Measurements from ENCODE around the gene OTULINL. TPM values are rescaled to one million over a fixed set of nuclear protein-coding genes. Genes with fewer than 3 reads are reported as not detected.

OTULINL gene
- total RNA-seq, 2 donors from 2014 or later = 6.2 to 8.9 TPM

GRCh38 chr5:14598225-14598624 is 16.6 kb downstream of the OTULINL start:
- Mint-ChIP-seq H3K36me3 (ENCODE audit: low read depth) (peaks cover 5% of the 10 kb centered on the region), H3K27me3 (ENCODE audit: insufficient read depth) (no peaks in the 10 kb centered on the region), H3K4me3 (no peak overlapping the region), H3K27ac (no peak overlapping the region), H3K9me3 (no peaks in the 10 kb centered on the region), H3K4me1 (no peaks in the 10 kb centered on the region)
- no peaks in the 10 kb centered on the region for H3K9me3 ChIP-seq (ENCODE audit: control insufficient read depth, low read length)
- 87 to 100% methylated on average over 1 to 2 of the region's 2 CpGs for WGBS, 2 experiments (ENCODE audit: insufficient coverage in 1 of 2, insufficient read length in 1 of 2)
- H3K4me3 ChIP-seq (ENCODE audit: low read length) = no peak overlapping the region
- TF ChIP-seq, protein P1, sequence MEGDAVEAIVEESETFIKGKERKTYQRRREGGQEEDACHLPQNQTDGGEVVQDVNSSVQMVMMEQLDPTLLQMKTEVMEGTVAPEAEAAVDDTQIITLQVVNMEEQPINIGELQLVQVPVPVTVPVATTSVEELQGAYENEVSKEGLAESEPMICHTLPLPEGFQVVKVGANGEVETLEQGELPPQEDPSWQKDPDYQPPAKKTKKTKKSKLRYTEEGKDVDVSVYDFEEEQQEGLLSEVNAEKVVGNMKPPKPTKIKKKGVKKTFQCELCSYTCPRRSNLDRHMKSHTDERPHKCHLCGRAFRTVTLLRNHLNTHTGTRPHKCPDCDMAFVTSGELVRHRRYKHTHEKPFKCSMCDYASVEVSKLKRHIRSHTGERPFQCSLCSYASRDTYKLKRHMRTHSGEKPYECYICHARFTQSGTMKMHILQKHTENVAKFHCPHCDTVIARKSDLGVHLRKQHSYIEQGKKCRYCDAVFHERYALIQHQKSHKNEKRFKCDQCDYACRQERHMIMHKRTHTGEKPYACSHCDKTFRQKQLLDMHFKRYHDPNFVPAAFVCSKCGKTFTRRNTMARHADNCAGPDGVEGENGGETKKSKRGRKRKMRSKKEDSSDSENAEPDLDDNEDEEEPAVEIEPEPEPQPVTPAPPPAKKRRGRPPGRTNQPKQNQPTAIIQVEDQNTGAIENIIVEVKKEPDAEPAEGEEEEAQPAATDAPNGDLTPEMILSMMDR (conservative IDR thresholded peaks at IDR 0.05) = no peak
- no peak overlapping the region for H3K27ac ChIP-seq (ENCODE audit: low read depth, low read length)
- no peaks in the 10 kb centered on the region for H3K27me3 ChIP-seq (ENCODE audit: control insufficient read depth, insufficient read depth, low read length, poor library complexity, severe bottlenecking)
- H3K9ac ChIP-seq (ENCODE audit: extremely low read depth, low read length, poor library complexity, severe bottlenecking) = no peak overlapping the region
- no peak for DNase-seq
- H3K36me3 ChIP-seq (ENCODE audit: control insufficient read depth, insufficient read depth, low read length) = no peaks in the 10 kb centered on the region
- H3K4me1 ChIP-seq (ENCODE audit: control insufficient read depth, insufficient read depth, low read length) = no peaks in the 10 kb centered on the region

- Mint-ChIP-seq H3K4me3 (no peak overlapping the region), H3K27ac (no peak overlapping the region), H3K9me3 (no peaks in the 10 kb centered on the region), H3K36me3 (ENCODE audit: low read depth) (peaks cover 11% of the 10 kb centered on the region), H3K27me3 (ENCODE audit: insufficient read depth) (no peaks in the 10 kb centered on the region), H3K4me1 (no peaks in the 10 kb centered on the region)
- H3K27ac ChIP-seq (ENCODE audit: low read depth, low read length) = no peak overlapping the region
- TF ChIP-seq, protein P1 (conservative IDR thresholded peaks at IDR 0.05) = no peak
- 100% methylated on average over 1 of the region's 1 CpG; no CpG with 5 or more reads in 1 of the 2 experiments for WGBS, 2 experiments (ENCODE audit: insufficient coverage in 1 of 2, insufficient read length in 1 of 2)
- no peaks in the 10 kb centered on the region for H3K36me3 ChIP-seq (ENCODE audit: control insufficient read depth, insufficient read depth, low read length)
- H3K27me3 ChIP-seq (ENCODE audit: control insufficient read depth, insufficient read depth, low read length, poor library complexity, severe bottlenecking) = no peaks in the 10 kb centered on the region
- DNase-seq = no peak
- no peaks in the 10 kb centered on the region for H3K4me1 ChIP-seq (ENCODE audit: control insufficient read depth, insufficient read depth, low read length)
- no peaks in the 10 kb centered on the region for H3K9me3 ChIP-seq (ENCODE audit: control insufficient read depth, low read length)
- no peak overlapping the region for H3K4me3 ChIP-seq (ENCODE audit: low read length)
- no peak overlapping the region for H3K9ac ChIP-seq (ENCODE audit: extremely low read depth, low read length, poor library complexity, severe bottlenecking)
Observed at GRCh38 chr5:14599476-14600127, 18.0 kb downstream of the OTULINL start.

GRCh38 chr5:14600846-14601245 is 19.3 kb downstream of the OTULINL start:
- Mint-ChIP-seq H3K4me1 (no peaks in the 10 kb centered on the region), H3K27me3 (ENCODE audit: insufficient read depth) (no peaks in the 10 kb centered on the region)

More at GRCh38 chr5:14600846-14601245, 19.3 kb downstream of the OTULINL start:
- no peak overlapping the region for H3K4me3 Mint-ChIP-seq
- no peak overlapping the region for H3K27ac Mint-ChIP-seq
- no peaks in the 10 kb centered on the region for H3K9me3 Mint-ChIP-seq
- H3K36me3 Mint-ChIP-seq (ENCODE audit: low read depth) = peaks cover 13% of the 10 kb centered on the region
- no peak overlapping the region for H3K4me3 ChIP-seq (ENCODE audit: low read length)
- H3K27ac ChIP-seq (ENCODE audit: low read depth, low read length) = no peak overlapping the region
- WGBS, 2 experiments (ENCODE audit: insufficient coverage in 1 of 2, insufficient read length in 1 of 2) = 95% methylated on average over 1 of the region's 1 CpG; no CpG with 5 or more reads in 1 of the 2 experiments
- H3K4me1 ChIP-seq (ENCODE audit: control insufficient read depth, insufficient read depth, low read length) = no peaks in the 10 kb centered on the region
- TF ChIP-seq, protein P1 (conservative IDR thresholded peaks at IDR 0.05) = no peak
- DNase-seq = no peak
- no peak overlapping the region for H3K9ac ChIP-seq (ENCODE audit: extremely low read depth, low read length, poor library complexity, severe bottlenecking)
- no peaks in the 10 kb centered on the region for H3K9me3 ChIP-seq (ENCODE audit: control insufficient read depth, low read length)
- no peaks in the 10 kb centered on the region for H3K36me3 ChIP-seq (ENCODE audit: control insufficient read depth, insufficient read depth, low read length)
- no peaks in the 10 kb centered on the region for H3K27me3 ChIP-seq (ENCODE audit: control insufficient read depth, insufficient read depth, low read length, poor library complexity, severe bottlenecking)
